T follicular helper cell (primary cell): ENCODE results near the gene AFF4.
"Not testable (repeated sequence)": the region's sequence is repeated elsewhere in the genome, so short reads cannot be mapped to it uniquely, and the experiment has no call there.

Experiments used
- DNase-seq: peaks from one replicate; pipeline ENCODE4 v3.0.0-alpha.2; 2020; ENCODE audit warnings: low read depth
- total RNA-seq, 2 experiments: gene quantifications; one replicate each; lab custom pipeline; 2026; lab: John Stamatoyannopoulos, UW

AFF4 gene, protein sequence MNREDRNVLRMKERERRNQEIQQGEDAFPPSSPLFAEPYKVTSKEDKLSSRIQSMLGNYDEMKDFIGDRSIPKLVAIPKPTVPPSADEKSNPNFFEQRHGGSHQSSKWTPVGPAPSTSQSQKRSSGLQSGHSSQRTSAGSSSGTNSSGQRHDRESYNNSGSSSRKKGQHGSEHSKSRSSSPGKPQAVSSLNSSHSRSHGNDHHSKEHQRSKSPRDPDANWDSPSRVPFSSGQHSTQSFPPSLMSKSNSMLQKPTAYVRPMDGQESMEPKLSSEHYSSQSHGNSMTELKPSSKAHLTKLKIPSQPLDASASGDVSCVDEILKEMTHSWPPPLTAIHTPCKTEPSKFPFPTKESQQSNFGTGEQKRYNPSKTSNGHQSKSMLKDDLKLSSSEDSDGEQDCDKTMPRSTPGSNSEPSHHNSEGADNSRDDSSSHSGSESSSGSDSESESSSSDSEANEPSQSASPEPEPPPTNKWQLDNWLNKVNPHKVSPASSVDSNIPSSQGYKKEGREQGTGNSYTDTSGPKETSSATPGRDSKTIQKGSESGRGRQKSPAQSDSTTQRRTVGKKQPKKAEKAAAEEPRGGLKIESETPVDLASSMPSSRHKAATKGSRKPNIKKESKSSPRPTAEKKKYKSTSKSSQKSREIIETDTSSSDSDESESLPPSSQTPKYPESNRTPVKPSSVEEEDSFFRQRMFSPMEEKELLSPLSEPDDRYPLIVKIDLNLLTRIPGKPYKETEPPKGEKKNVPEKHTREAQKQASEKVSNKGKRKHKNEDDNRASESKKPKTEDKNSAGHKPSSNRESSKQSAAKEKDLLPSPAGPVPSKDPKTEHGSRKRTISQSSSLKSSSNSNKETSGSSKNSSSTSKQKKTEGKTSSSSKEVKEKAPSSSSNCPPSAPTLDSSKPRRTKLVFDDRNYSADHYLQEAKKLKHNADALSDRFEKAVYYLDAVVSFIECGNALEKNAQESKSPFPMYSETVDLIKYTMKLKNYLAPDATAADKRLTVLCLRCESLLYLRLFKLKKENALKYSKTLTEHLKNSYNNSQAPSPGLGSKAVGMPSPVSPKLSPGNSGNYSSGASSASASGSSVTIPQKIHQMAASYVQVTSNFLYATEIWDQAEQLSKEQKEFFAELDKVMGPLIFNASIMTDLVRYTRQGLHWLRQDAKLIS
- total RNA-seq = 131 to 172 reads per million in 2 experiments

- DNase-seq = peak; percentile 73
These were observed at the start of gene AFF4 for GRCh38 chr5:132963171-132964104. Gene AFF4, minus strand, starts transcription at chr5:132963634. Its CDS starts 26,445 bp downstream, at chr5:132937189.

- not testable (repeated sequence) for DNase-seq
These were observed 45.0 kb upstream of the AFF4 start for GRCh38 chr5:133008455-133008854.

DNA sequence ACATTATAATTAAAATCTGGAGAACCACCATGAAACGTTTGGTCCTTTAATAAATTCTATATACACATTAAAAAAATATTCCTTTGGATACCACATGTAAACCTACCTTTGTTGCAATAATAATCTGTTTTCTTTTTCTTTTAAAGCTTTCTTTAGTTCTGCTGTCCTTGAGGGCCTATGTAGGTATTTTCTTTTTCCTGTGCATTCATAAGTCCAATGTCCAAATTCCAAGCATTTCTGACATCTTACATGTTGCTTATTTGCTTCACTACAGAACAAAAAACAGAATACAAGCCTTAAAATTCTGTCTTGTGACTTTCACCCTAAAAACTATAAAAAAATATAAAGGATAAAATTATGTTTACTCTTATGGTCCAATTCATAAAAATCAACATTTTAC, 43.2 kb upstream of the AFF4 start:
- no peak for DNase-seq

DNA sequence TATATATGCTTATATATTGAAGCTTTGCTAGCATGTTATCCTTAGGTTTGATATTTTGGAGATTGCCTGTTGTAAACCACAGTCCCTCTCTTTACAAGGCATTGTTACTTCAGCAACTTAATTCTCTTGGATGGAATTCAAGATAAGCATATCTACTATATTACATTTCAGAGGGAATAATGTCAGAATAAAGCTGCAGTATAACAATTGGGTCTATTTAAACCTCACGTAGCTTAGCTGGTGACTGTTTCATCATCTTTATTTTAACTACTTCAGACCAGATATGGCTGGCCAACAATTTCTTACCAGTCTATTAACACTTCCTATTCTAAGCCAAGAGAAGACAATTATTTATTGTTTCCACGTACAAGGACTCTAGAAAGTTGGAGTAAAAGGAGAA, 35.8 kb upstream of the AFF4 start:
- no peak for DNase-seq

- DNase-seq = no peak
These were observed 35.1 kb upstream of the AFF4 start for GRCh38 chr5:132998556-132998955.

DNA sequence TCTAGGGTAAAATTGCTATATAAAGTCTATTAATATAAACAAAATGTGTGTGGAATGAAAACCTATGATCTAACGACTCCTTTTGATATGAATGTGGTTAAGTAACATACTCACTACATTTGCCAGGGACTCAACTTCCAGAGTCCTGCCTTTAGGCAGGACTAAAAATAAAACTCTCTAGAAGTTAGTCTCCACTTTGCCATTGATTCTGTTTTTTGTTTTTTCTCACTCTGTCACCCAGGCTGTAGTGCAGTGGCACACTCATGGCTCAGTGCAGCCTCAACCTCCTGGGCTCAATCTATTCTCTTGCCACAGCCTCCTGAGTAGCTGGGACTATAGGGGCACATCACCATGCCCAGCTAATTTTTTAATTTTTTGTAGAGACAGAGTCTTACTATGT, 32.9 kb upstream of the AFF4 start:
- no peak for DNase-seq

DNA sequence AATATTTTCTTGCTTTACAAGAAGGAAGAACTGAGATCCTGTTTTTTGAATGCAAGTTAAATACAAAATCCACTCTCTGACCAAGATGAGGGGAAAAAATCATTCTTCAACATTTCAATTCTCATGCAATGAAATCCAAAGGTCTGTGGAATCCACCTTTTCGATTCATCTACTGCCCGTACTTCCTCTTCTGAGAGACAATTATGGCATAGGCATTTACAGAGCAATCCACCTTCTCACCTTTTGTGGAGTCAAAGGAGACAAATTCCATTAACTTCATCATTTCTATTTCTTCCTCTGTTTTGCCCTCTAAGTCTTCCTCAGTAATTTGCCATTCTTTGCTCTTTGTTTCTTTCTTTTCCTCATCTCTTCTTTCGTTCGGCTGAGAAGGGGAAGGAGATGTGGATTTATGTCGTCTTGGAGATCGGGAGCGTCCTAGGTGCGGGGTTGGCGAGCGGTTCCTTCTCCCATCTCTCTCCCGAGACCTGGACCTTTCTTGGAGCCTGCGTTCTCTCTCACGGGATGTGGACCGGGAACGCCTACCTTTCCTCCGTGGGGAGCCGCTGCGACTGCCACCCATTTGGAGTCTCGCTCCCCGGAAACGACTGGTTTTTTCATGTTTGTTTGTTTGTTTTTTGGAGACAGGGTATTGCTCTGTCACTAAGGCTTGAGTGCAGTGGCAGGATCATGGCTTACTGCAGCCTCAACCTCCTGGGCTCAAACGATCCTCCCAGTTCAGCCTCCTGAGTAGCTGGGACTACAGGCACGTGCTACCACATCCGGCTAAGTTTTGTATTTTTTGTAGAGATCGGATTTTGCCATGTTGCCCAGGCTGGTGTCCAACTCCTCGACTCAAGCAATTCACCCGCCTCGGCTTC, 24.3 kb upstream of the AFF4 start:
- no peak for DNase-seq

GRCh38 chr5:132982971-132983370, 19.5 kb upstream of the AFF4 start:
- DNase-seq = not testable (repeated sequence)

- DNase-seq = no peak
These were observed 17.9 kb upstream of the AFF4 start for GRCh38 chr5:132981288-132981687.

DNA sequence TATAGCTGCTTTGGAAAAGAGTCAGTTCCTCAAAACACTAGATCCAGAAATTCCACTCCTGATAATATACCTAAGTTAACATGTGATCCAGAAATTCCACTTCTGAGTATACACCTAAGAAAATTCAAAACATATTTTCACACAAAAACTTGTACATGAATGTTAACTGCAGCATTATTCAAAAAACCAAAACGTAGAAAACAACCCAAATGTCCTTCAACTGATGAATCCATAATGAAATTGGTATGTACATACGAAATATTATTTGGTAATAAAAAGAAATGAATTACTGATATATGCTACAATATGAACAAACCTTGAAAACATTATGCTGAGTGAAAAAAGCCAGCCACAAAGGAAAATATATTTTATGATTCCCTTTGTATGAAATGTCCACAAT, 16.5 kb upstream of the AFF4 start:
- no peak for DNase-seq

- DNase-seq = no peak
These were observed 16.0 kb upstream of the AFF4 start for GRCh38 chr5:132979367-132979940.

DNA sequence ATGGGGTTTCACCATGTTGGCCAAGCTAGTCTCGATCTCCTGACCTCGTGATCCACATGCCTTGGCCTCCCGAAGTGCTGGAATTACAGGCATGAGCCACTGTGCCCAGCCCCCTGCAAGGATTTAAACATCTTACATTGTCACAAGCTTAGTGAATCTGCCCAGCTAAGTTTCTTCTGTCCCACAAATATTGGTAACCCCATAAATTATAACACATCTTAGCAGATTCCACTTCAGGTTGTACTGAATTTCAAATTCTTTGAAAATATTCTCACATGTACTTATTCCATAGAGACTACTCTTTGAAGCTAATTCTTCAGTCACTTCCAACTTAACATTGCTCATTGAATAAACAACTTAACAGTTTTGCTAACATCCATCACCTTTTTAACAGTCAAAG, 13.4 kb upstream of the AFF4 start:
- DNase-seq = no peak

DNA sequence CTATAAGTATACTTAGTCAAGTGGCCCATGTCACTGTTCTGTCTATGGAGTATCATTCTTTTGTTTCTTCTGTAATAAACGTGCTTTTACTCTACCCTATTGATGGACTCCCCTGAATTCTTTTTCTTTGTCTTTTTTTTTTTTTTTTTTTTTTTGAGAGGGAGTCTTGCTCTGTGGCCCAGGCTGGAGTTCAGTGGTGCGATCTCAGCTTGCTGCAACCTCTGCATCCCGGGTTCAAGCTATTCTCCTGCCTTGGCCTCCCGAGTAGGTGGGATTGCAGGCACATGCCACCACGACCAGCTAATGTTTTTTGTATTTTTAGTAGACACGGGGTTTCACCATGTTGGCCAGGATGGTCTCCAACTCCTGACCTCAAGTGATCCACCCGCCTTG, 9.0 kb upstream of the AFF4 start:
- not testable (repeated sequence) for DNase-seq

DNA sequence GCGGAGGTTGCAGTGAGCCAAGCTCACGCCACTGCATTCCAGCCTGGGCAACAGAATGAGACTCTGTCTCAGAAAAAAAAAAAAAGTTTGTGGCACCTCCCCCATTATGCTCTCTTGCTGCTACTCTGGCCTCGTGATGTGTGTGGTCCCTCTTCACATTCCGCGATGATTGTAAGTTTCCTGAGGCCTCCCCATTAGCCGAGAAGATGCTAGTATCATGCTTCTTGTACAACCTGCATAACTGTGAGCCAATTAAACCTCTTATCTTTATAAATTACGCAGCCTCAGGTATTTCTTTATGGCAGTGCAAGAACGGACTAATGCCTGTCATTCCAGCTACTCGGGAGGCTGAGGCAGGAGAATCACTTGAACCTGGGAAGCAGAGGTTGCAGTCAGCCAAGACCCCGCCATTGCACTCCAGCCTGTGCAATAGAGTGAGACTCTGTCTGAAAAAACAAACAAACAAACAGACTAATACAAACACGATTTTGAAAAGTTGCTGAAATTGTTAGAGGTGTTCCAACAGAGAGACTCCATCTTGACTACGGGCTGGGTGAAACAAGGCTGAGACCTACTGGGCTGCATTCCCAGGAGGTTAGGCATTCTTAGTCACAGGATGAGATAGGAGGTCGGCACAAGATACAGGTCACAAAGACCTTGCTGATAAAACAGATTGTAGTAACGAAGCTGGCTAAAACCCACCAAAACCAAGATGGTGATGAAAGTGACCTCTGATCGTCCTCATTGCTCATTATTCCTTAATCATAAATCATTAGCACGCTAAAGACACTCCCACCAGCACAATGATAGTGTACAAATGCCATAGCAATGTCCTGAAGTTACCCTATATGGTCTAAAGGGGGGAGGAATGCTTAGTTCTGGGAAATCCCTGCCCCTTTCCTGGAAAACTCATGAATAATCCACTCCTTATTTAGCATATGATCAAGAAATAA, 8.3 kb upstream of the AFF4 start:
- no peak for DNase-seq

DNA sequence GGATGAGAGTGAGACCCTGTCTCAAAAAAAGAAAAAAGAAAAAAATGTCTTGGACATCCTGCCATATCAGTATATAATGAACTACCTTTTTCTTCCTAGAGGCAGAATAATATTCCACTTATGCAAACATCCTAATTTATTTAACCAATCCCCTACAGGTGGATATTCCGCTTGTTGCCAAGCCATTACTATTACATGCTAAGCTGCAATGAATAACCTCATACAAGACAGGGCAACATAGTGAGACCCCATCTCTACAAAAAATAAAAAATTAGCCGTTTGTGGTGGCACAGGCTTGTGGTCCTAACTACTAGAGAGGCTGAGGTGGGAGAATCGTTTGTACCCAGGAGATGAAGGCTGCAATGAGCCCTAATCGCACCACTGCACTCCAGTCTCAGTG, 1.7 kb upstream of the AFF4 start:
- DNase-seq = no peak

GRCh38 chr5:132962429-132963021, 909 bp downstream of the AFF4 start:
- no peak for DNase-seq

DNA sequence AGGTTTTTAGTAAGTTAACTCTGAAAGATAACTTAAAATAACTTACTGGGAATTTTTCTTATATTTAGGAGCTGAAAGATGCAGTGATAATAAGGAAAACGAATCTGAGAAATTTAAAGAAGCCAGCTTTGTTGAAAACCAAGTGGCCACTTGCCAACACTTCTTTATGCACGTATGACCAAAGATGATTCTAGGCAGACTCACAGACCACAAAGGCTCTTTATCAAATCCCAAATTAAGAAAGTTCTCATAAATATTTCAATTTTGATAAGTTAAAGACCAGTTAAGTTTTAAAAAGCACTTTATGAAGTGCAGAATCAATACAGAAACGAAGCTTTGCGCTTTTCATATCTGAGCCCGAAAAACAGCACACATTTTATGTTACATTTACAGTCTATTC, 1.5 kb downstream of the AFF4 start:
- no peak for DNase-seq

GRCh38 chr5:132961123-132961815, 2.2 kb downstream of the AFF4 start:
- DNase-seq = not testable (repeated sequence)
